WTC11 (cell line): ENCODE results near the gene PLD1. TPM values are rescaled to one million over a fixed set of nuclear protein-coding genes. Genes with fewer than 3 reads are reported as not detected.
A peak's percentile ranks its signal among the peaks of the same experiment; 100 is the strongest.

Experiments
- ATAC-seq: fragments of 200-7000 bp; cut with Tn5 transposase; 2 replicates; pipeline ENCODE4 v1.10.0; 2021; ENCODE audit warnings: mild to moderate bottlenecking, moderate library complexity
- CTCF ChIA-PET: fragments of 300-600 bp; sonication (Branson Sonifier 250); formaldehyde crosslinking; loops from one replicate; lab custom pipeline; 2021; ENCODE audit warnings: antibody characterized with exemption; lab: Charles Lee
- POLR2A ChIA-PET: fragments of 350-600 bp; sonication (Branson Sonifier 250); formaldehyde crosslinking; loops from one replicate; lab custom pipeline; 2021; ENCODE audit warnings: antibody characterized with exemption; lab: Charles Lee
- DNase-seq: peaks from one replicate; pipeline ENCODE4 v3.0.0; 2021; ENCODE audit warnings: low spot score
- H3K27ac Mint-ChIP-seq: 2 replicates; pipeline ENCODE4 v1.8.0; 2021; ENCODE audit warnings: mixed read lengths
- H3K27me3 Mint-ChIP-seq: 2 replicates; pipeline ENCODE4 v1.8.0; 2021; ENCODE audit warnings: low read depth, mild to moderate bottlenecking, moderate library complexity, mixed read lengths
- H3K36me3 Mint-ChIP-seq: 2 replicates; pipeline ENCODE4 v1.8.0; 2021; ENCODE audit warnings: mixed read lengths
- H3K4me1 Mint-ChIP-seq: 2 replicates; pipeline ENCODE4 v1.8.0; 2022; ENCODE audit warnings: mixed read lengths
- H3K4me3 Mint-ChIP-seq: 2 replicates; pipeline ENCODE4 v1.8.0; 2021; ENCODE audit warnings: mild to moderate bottlenecking, moderate library complexity, mixed read lengths
- H3K9me3 Mint-ChIP-seq: 2 replicates; pipeline ENCODE4 v1.8.0; 2021; ENCODE audit warnings: mixed read lengths
- ETV6 ChIP-seq: sonication (generic); formaldehyde crosslinking; IDR thresholded peaks from 2 replicates; pipeline ENCODE4 v1.8.1; 2022; ENCODE audit warnings: mild to moderate bottlenecking, missing genetic modification reagents
- FOXJ3 ChIP-seq: sonication (generic); formaldehyde crosslinking; IDR thresholded peaks from 2 replicates; pipeline ENCODE4 v1.9.0; 2021; ENCODE audit warnings: missing genetic modification reagents, mild to moderate bottlenecking, borderline replicate concordance
- FOXP1 ChIP-seq: sonication (generic); formaldehyde crosslinking; IDR thresholded peaks from 2 replicates; pipeline ENCODE4 v1.8.0; 2022; ENCODE audit warnings: missing genetic modification reagents, mild to moderate bottlenecking, moderate library complexity, borderline replicate concordance
- GABPB1 ChIP-seq: sonication (generic); formaldehyde crosslinking; IDR thresholded peaks from 2 replicates; pipeline ENCODE4 v1.8.1; 2023; ENCODE audit warnings: mild to moderate bottlenecking, missing genetic modification reagents
- GRHL2 ChIP-seq: fragments of 250-450 bp; sonication (Bioruptor Pico); IDR thresholded peaks from 2 replicates; pipeline ENCODE4 v1.8.0; 2022; ENCODE audit warnings: mild to moderate bottlenecking, moderate library complexity; ENCODE audit not compliant: insufficient replicate concordance, severe bottlenecking
- SOX15 ChIP-seq: fragments of 250-450 bp; sonication (Bioruptor Pico); IDR thresholded peaks from 2 replicates; pipeline ENCODE4 v1.9.0; 2021; ENCODE audit warnings: mild to moderate bottlenecking
- TCF7 ChIP-seq: sonication (generic); formaldehyde crosslinking; IDR thresholded peaks from 2 replicates; pipeline ENCODE4 v1.8.0; 2022; ENCODE audit warnings: mild to moderate bottlenecking, low read depth, missing genetic modification reagents, moderate library complexity
- ZNF121 ChIP-seq: sonication (generic); formaldehyde crosslinking; IDR thresholded peaks from 2 replicates; pipeline ENCODE4 v1.8.0; 2023; ENCODE audit warnings: missing genetic modification reagents
- ZNF138 ChIP-seq: sonication (generic); formaldehyde crosslinking; conservative IDR thresholded peaks from 2 replicates; pipeline ENCODE4 v1.8.1; 2022; ENCODE audit warnings: mild to moderate bottlenecking, moderate library complexity, missing genetic modification reagents
- ZNF232 ChIP-seq: sonication (generic); formaldehyde crosslinking; IDR thresholded peaks from 2 replicates; pipeline ENCODE4 v1.8.0; 2022; ENCODE audit warnings: mild to moderate bottlenecking, missing genetic modification reagents
- ZNF263 ChIP-seq: sonication (generic); formaldehyde crosslinking; IDR thresholded peaks from 2 replicates; pipeline ENCODE4 v1.8.1; 2022; ENCODE audit warnings: low read depth, mild to moderate bottlenecking, moderate library complexity, missing genetic modification reagents
- ZNF396 ChIP-seq: fragments of 250-450 bp; sonication (Bioruptor Pico); IDR thresholded peaks from 2 replicates; pipeline ENCODE4 v1.8.0; 2021; ENCODE audit warnings: mild to moderate bottlenecking, moderate library complexity, borderline replicate concordance
- ZNF423 ChIP-seq: fragments of 250-450 bp; sonication (Bioruptor Pico); IDR thresholded peaks from 2 replicates; pipeline ENCODE4 v2.1.2; 2022; ENCODE audit warnings: mild to moderate bottlenecking, moderate library complexity
- total RNA-seq: library from RNA; stranded (reverse); gene quantifications from 3 replicates; pipeline ENCODE4 v1.2.3, GENCODE V29; 2021
- TF ChIP-seq, protein P1 (sequence below): sonication (generic); formaldehyde crosslinking; conservative IDR thresholded peaks from 2 replicates; pipeline ENCODE4 v1.8.1; 2022; ENCODE audit warnings: mild to moderate bottlenecking, missing genetic modification reagents
- TF ChIP-seq, protein P2 (sequence below): fragments of 200-600 bp; IDR thresholded peaks from 2 replicates; pipeline ENCODE4 v1.8.0; 2022; ENCODE audit warnings: antibody characterized with exemption
- TF ChIP-seq, protein P3 (sequence below): fragments of 250-450 bp; sonication (Bioruptor Pico); IDR thresholded peaks from 2 replicates; pipeline ENCODE4 v1.8.0; 2021; ENCODE audit warnings: mild to moderate bottlenecking
- TF ChIP-seq, protein P4 (sequence below): sonication (generic); formaldehyde crosslinking; IDR thresholded peaks from 2 replicates; pipeline ENCODE4 v1.8.0; 2023; ENCODE audit warnings: missing genetic modification reagents, mild to moderate bottlenecking, borderline replicate concordance
- TF ChIP-seq, protein P5 (sequence below): fragments of 250-450 bp; sonication (Bioruptor Pico); IDR thresholded peaks from 2 replicates; pipeline ENCODE4 v1.9.0; 2021; ENCODE audit warnings: mild to moderate bottlenecking

The PLD1 gene
- total RNA-seq, 1 experiment from 2014 or later = 4.0 TPM

DNA sequence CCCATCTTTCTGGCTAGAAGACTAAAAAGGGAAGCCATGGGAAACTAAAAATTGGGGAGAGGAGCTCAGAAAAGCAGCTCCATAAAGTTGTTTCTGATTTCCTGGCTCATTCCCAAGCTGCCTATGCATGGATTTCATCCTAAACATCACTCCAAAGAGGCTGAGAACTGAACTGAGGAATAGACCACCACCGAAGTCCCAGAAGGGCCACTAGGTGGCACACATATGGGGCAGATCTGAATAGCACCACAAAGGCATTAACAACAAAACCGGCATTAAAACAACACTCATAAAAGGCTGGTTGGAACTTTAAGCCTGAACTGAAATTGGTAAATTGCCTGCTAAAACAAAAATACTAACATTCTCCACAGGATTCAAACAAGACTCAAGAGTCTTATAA, 106.3 kb downstream of the PLD1 start:
- ChIA-PET POLR2A (interaction anchor here (0.6 kb wide), 1 partner anchor 52 kb away, joined by 3 read pairs; no protein-coding TSS in a partner anchor), CTCF (interaction anchor here (0.6 to 3.1 kb wide), 5 partner anchors 48 to 126 kb away, joined by 3 to 35 read pairs (median 3); no protein-coding TSS in a partner anchor)
- Mint-ChIP-seq H3K9me3 (peaks cover 14% of the 10 kb centered on the region), H3K4me1 (peaks cover 14% of the 10 kb centered on the region), H3K4me3 (no peak overlapping the region), H3K27ac (no peak overlapping the region), H3K27me3 (no peaks in the 10 kb centered on the region), H3K36me3 (peaks cover 9% of the 10 kb centered on the region)
- ATAC-seq (peak; percentile 91), DNase-seq (peak; percentile 45)
- TF ChIP-seq, protein P1, sequence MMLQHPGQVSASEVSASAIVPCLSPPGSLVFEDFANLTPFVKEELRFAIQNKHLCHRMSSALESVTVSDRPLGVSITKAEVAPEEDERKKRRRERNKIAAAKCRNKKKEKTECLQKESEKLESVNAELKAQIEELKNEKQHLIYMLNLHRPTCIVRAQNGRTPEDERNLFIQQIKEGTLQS (CRISPR knock-in tag) = no peak
- TF ChIP-seq, protein P2, sequence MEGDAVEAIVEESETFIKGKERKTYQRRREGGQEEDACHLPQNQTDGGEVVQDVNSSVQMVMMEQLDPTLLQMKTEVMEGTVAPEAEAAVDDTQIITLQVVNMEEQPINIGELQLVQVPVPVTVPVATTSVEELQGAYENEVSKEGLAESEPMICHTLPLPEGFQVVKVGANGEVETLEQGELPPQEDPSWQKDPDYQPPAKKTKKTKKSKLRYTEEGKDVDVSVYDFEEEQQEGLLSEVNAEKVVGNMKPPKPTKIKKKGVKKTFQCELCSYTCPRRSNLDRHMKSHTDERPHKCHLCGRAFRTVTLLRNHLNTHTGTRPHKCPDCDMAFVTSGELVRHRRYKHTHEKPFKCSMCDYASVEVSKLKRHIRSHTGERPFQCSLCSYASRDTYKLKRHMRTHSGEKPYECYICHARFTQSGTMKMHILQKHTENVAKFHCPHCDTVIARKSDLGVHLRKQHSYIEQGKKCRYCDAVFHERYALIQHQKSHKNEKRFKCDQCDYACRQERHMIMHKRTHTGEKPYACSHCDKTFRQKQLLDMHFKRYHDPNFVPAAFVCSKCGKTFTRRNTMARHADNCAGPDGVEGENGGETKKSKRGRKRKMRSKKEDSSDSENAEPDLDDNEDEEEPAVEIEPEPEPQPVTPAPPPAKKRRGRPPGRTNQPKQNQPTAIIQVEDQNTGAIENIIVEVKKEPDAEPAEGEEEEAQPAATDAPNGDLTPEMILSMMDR = peak; percentile 60; the same call in 1 of the 2 replicates
- TF ChIP-seq ZNF423 (CRISPR knock-in tag) = no peak
- TF ChIP-seq, protein P3, sequence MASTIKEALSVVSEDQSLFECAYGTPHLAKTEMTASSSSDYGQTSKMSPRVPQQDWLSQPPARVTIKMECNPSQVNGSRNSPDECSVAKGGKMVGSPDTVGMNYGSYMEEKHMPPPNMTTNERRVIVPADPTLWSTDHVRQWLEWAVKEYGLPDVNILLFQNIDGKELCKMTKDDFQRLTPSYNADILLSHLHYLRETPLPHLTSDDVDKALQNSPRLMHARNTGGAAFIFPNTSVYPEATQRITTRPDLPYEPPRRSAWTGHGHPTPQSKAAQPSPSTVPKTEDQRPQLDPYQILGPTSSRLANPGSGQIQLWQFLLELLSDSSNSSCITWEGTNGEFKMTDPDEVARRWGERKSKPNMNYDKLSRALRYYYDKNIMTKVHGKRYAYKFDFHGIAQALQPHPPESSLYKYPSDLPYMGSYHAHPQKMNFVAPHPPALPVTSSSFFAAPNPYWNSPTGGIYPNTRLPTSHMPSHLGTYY (CRISPR knock-in tag) = no peak

DNA sequence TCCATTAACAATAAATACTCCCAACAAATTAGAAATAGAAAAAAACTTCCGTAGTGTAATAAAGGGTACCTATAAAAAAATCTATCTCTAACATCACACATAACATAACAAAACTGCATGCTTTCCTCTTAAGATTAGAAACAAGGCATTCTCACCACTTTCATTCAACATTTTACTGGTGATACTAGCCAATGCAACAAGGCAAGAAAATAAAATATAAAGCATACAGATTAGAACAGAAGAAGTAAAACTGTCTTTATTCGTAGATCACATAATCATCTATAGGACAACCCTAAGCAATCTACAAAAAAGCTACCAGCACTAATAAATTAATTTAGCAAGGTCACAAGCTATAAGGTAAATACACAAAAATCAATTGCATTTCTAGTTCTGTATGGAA, 107.1 kb downstream of the PLD1 start:
- Mint-ChIP-seq H3K27ac (no peak overlapping the region), H3K4me1 (peaks cover 8% of the 10 kb centered on the region), H3K4me3 (no peak overlapping the region), H3K36me3 (peaks cover 9% of the 10 kb centered on the region), H3K9me3 (peaks cover 14% of the 10 kb centered on the region), H3K27me3 (no peaks in the 10 kb centered on the region)
- POLR2A ChIA-PET = no interaction called here
- TF ChIP-seq, protein P4, sequence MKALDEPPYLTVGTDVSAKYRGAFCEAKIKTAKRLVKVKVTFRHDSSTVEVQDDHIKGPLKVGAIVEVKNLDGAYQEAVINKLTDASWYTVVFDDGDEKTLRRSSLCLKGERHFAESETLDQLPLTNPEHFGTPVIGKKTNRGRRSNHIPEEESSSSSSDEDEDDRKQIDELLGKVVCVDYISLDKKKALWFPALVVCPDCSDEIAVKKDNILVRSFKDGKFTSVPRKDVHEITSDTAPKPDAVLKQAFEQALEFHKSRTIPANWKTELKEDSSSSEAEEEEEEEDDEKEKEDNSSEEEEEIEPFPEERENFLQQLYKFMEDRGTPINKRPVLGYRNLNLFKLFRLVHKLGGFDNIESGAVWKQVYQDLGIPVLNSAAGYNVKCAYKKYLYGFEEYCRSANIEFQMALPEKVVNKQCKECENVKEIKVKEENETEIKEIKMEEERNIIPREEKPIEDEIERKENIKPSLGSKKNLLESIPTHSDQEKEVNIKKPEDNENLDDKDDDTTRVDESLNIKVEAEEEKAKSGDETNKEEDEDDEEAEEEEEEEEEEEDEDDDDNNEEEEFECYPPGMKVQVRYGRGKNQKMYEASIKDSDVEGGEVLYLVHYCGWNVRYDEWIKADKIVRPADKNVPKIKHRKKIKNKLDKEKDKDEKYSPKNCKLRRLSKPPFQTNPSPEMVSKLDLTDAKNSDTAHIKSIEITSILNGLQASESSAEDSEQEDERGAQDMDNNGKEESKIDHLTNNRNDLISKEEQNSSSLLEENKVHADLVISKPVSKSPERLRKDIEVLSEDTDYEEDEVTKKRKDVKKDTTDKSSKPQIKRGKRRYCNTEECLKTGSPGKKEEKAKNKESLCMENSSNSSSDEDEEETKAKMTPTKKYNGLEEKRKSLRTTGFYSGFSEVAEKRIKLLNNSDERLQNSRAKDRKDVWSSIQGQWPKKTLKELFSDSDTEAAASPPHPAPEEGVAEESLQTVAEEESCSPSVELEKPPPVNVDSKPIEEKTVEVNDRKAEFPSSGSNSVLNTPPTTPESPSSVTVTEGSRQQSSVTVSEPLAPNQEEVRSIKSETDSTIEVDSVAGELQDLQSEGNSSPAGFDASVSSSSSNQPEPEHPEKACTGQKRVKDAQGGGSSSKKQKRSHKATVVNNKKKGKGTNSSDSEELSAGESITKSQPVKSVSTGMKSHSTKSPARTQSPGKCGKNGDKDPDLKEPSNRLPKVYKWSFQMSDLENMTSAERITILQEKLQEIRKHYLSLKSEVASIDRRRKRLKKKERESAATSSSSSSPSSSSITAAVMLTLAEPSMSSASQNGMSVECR = no peak
- ATAC-seq = no peak
- DNase-seq = no peak
- CTCF ChIA-PET = interaction anchor here (3.1 kb wide), 1 partner anchor 69 kb away, joined by 35 read pairs; no protein-coding TSS in a partner anchor

DNA sequence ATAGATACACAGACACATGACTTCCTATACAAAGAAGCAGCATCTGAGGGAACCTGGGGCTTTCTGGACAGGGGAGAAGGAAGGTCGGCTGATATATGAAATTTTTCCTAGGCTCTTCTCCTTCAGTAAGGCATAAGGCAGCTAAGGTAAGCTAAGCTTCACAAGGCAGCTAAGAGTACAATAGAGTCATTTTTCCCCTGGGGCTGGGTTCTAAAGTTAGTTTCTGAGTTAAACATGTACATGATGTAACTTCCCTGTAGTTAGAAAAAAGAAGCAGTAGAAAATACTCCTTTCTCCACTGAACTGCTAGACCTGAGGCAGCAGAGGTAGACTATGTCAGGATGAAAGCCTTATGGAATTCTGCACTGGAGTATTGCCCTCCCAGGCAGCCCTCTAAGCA, 109.6 kb downstream of the PLD1 start:
- CTCF ChIA-PET = interaction anchor here (0.7 to 1.4 kb wide), 2 partner anchors 72 to 852 kb away, joined by 3 to 6 read pairs; no protein-coding TSS in a partner anchor
- Mint-ChIP-seq H3K36me3 (peaks cover 9% of the 10 kb centered on the region), H3K4me1 (peaks cover 8% of the 10 kb centered on the region)
- TF ChIP-seq ZNF138 (CRISPR knock-in tag) (no peak), ZNF263 (CRISPR knock-in tag) (no peak), FOXP1 (CRISPR knock-in tag) (no peak), SOX15 (CRISPR knock-in tag) (no peak), ZNF232 (CRISPR knock-in tag) (no peak), TCF7 (CRISPR knock-in tag) (no peak), GABPB1 (CRISPR knock-in tag) (no peak), ZNF396 (CRISPR knock-in tag) (no peak), FOXJ3 (CRISPR knock-in tag) (no peak), ZNF121 (no peak), ETV6 (CRISPR knock-in tag) (no peak), GRHL2 (CRISPR knock-in tag) (no peak)
- TF ChIP-seq, protein P4 = no peak
- TF ChIP-seq, protein P5, sequence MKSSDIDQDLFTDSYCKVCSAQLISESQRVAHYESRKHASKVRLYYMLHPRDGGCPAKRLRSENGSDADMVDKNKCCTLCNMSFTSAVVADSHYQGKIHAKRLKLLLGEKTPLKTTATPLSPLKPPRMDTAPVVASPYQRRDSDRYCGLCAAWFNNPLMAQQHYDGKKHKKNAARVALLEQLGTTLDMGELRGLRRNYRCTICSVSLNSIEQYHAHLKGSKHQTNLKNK (CRISPR knock-in tag) = no peak

More for the DNA sequence above, 109.6 kb downstream of the PLD1 start:
- POLR2A ChIA-PET = no interaction called here
- Mint-ChIP-seq H3K4me3 (no peak overlapping the region), H3K27ac (no peak overlapping the region), H3K27me3 (no peaks in the 10 kb centered on the region), H3K9me3 (peaks cover 14% of the 10 kb centered on the region)
- DNase-seq (no peak), ATAC-seq (no peak)
